NCI-H2171 (cell line): ENCODE measurements around the gene BEX3.
"Not testable (repeated sequence)": the region's sequence is repeated elsewhere in the genome, so short reads cannot be mapped to it uniquely, and the experiment has no call there.

Experiments
- DNase-seq: peaks from one replicate; lab custom pipeline; 2025; lab: John Stamatoyannopoulos, UW

The BEX3 gene

GRCh38 chrX:103382877-103383276 is 6.5 kb downstream of the BEX3 start:
- DNase-seq = no peak

- DNase-seq = no peak
These were observed 8.3 kb downstream of the BEX3 start for GRCh38 chrX:103384672-103385071.

GRCh38 chrX:103385283-103385830 is 9.0 kb downstream of the BEX3 start:
- not testable (repeated sequence) for DNase-seq

- no peak for DNase-seq
These were observed 10.0 kb downstream of the BEX3 start for GRCh38 chrX:103386332-103386731.

- DNase-seq = no peak
These were observed 17.1 kb downstream of the BEX3 start for GRCh38 chrX:103393487-103393886.

- no peak for DNase-seq
These were observed 19.8 kb downstream of the BEX3 start for GRCh38 chrX:103396186-103396585.

- DNase-seq = no peak
These were observed 20.3 kb downstream of the BEX3 start for GRCh38 chrX:103396660-103397059.

- no peak for DNase-seq
These were observed 21.4 kb downstream of the BEX3 start for GRCh38 chrX:103397707-103398106.

- no peak for DNase-seq
These were observed 22.1 kb downstream of the BEX3 start for GRCh38 chrX:103398421-103398864.

- DNase-seq = no peak
These were observed 23.4 kb downstream of the BEX3 start for GRCh38 chrX:103399744-103400143.

- no peak for DNase-seq
These were observed 24.6 kb downstream of the BEX3 start for GRCh38 chrX:103400931-103401330.

GRCh38 chrX:103404231-103405008 is 28.1 kb downstream of the BEX3 start:
- DNase-seq = peak; percentile 60

- no peak for DNase-seq
These were observed 28.6 kb downstream of the BEX3 start for GRCh38 chrX:103405009-103405333.

GRCh38 chrX:103406256-103406655 is 29.9 kb downstream of the BEX3 start:
- no peak for DNase-seq

- no peak for DNase-seq
These were observed 31.4 kb downstream of the BEX3 start for GRCh38 chrX:103407776-103408175.

GRCh38 chrX:103411721-103412120 is 35.4 kb downstream of the BEX3 start:
- DNase-seq = not testable (repeated sequence)

- DNase-seq = no peak
These were observed 37.5 kb downstream of the BEX3 start for GRCh38 chrX:103413705-103414387.

- DNase-seq = no peak
These were observed 38.2 kb downstream of the BEX3 start for GRCh38 chrX:103414561-103414960.

GRCh38 chrX:103415068-103415467 is 38.7 kb downstream of the BEX3 start:
- DNase-seq = no peak

GRCh38 chrX:103415528-103415927 is 39.2 kb downstream of the BEX3 start:
- DNase-seq = no peak

- DNase-seq = no peak
These were observed 41.0 kb downstream of the BEX3 start for GRCh38 chrX:103417370-103417769.

- DNase-seq = no peak
These were observed 41.6 kb downstream of the BEX3 start for GRCh38 chrX:103417933-103418332.

- no peak for DNase-seq
These were observed 42.5 kb downstream of the BEX3 start for GRCh38 chrX:103418811-103419340.
